ENCODE results near the gene CCDC180. TPM values are rescaled to one million over a fixed set of nuclear protein-coding genes. Genes with fewer than 3 reads are reported as not detected.

Gene CCDC180
- total RNA-seq, 1 experiment from 2014 or later, result 7.9 TPM

DNA sequence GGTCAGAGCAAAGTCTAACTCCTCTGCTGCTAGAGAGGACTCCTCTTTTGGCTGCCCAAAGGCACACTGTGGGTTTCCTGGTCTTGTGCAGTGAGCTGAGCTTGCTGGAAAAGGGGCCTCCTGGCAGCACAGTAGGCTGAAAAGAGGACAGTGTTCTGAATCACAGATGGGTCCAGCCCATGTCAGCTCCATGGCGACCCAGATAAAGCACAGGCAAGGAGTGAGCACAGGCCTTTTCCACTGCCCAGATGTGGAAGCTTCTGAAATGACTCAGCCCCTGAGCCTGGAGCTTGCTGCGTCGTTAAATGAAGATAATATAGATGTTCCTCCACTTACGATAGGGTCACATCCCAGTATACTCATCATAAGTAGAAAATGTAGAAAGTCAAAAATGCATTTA lies 8.1 kb downstream of the CCDC180 start:
- ATAC-seq (no peak), DNase-seq (ENCODE audit: low read depth, low spot score) (no peak)
- H3K4me2 ChIP-seq (ENCODE audit: low read length), result no peak overlapping the region
- H3K9ac ChIP-seq (ENCODE audit: low read length), result no peak overlapping the region
- no peaks in the 10 kb centered on the region for H4K20me1 ChIP-seq (ENCODE audit: insufficient read depth)
- H3K36me3 ChIP-seq (ENCODE audit: control insufficient read depth in 1 of 2, insufficient read depth in 2 of 2, low read length in 2 of 2), result peaks cover 4 to 7% of the 10 kb centered on the region in 2 experiments; a peak in 3 of 4 replicates
- BruUV-seq (replicated peaks), result no TSS peak
- no peaks in the 10 kb centered on the region for H3K27me3 ChIP-seq (ENCODE audit: insufficient read depth, low read length)
- H3K4me1 ChIP-seq (ENCODE audit: control insufficient read depth in 1 of 2, insufficient read depth in 2 of 2, low read length in 2 of 2), result no peaks in the 10 kb centered on the region
- RAD21 ChIA-PET (ENCODE audit: low non-redundant PET in 1 of 2, low total read pairs in 2 of 2, uncharacterized antibody in 2 of 2, unreplicated experiment in 2 of 2), result no interaction called here
- no peak overlapping the region for H3K27ac ChIP-seq (ENCODE audit: low read depth, low read length)
- intact Hi-C loops (cut with micrococcal nuclease), result no loop called here
- TF ChIP-seq TCF7L2 (IDR thresholded peaks at IDR 0.05; ENCODE audit: borderline replicate concordance, extremely low read depth, insufficient read depth, insufficient read length) (no peak), ZNF274 (IDR thresholded peaks at IDR 0.05; ENCODE audit: low read depth, low read length) (no peak), FOSL1 (IDR thresholded peaks at IDR 0.05; ENCODE audit: low read depth) (no peak), ZFX (IDR thresholded peaks at IDR 0.05) (no peak), EZH2 (IDR thresholded peaks at IDR 0.05) (no peak), ELF1 (IDR thresholded peaks at IDR 0.05; ENCODE audit: borderline replicate concordance, low read depth) (no peak), CEBPB (IDR thresholded peaks at IDR 0.05; ENCODE audit: low read depth) (no peak)
- TF ChIP-seq, protein P1, sequence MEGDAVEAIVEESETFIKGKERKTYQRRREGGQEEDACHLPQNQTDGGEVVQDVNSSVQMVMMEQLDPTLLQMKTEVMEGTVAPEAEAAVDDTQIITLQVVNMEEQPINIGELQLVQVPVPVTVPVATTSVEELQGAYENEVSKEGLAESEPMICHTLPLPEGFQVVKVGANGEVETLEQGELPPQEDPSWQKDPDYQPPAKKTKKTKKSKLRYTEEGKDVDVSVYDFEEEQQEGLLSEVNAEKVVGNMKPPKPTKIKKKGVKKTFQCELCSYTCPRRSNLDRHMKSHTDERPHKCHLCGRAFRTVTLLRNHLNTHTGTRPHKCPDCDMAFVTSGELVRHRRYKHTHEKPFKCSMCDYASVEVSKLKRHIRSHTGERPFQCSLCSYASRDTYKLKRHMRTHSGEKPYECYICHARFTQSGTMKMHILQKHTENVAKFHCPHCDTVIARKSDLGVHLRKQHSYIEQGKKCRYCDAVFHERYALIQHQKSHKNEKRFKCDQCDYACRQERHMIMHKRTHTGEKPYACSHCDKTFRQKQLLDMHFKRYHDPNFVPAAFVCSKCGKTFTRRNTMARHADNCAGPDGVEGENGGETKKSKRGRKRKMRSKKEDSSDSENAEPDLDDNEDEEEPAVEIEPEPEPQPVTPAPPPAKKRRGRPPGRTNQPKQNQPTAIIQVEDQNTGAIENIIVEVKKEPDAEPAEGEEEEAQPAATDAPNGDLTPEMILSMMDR (IDR thresholded peaks at IDR 0.05 in 2 of 3, conservative IDR thresholded peaks at IDR 0.05 in 1 of 3; ENCODE audit: borderline replicate concordance in 1 of 3, insufficient read depth in 1 of 3, low read depth in 2 of 3, low read length in 2 of 3), result no peak
- CTCF ChIA-PET, result no interaction called here
- POLR2A ChIA-PET, result no interaction called here
- H3K79me2 ChIP-seq (ENCODE audit: insufficient read depth, low read length), result no peaks in the 10 kb centered on the region
- no peaks in the 10 kb centered on the region for H3K9me2 ChIP-seq (ENCODE audit: insufficient read depth)
- no peaks in the 10 kb centered on the region for H3K9me3 ChIP-seq (ENCODE audit: control insufficient read depth in 1 of 2, insufficient read depth in 1 of 2, low read depth in 1 of 2, low read length in 2 of 2)
- no peak overlapping the region for H2AFZ ChIP-seq (ENCODE audit: low read depth, low read length, poor library complexity, severe bottlenecking)
- H3K4me3 ChIP-seq (replicated peaks in 1 of 2; ENCODE audit: low read depth in 1 of 2, low read length in 2 of 2), result no peak overlapping the region

DNA sequence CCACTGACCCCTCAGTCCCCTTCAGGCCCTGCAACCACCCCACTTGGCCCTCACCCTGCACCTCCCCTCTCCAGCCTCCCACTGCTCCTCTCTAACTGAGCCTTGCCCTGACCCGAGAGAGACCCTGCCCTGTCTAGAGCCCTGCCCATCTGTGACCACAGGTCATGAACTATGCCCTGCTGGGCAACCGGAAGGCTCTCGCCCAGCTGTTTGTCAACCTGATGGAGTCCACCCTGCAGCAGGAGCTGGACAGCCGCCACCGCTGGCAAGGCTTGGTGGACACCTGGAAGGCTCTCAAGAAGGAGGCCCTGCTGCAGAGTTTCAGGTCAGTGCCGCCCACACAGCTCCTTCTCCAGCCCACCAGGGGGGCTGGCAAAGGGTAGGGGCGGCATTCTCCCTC lies 9.4 kb downstream of the CCDC180 start:
- ChIA-PET RAD21 (ENCODE audit: low non-redundant PET in 1 of 2, low total read pairs in 2 of 2, uncharacterized antibody in 2 of 2, unreplicated experiment in 2 of 2) (no interaction called here), CTCF (no interaction called here), POLR2A (no interaction called here)
- Histone ChIP-seq H3K4me3 (replicated peaks in 1 of 2; ENCODE audit: low read depth in 1 of 2, low read length in 2 of 2) (no peak overlapping the region), H3K36me3 (ENCODE audit: control insufficient read depth in 1 of 2, insufficient read depth in 2 of 2, low read length in 2 of 2) (peaks cover 4 to 7% of the 10 kb centered on the region in 2 experiments; a peak in 3 of 4 replicates), H3K27me3 (ENCODE audit: insufficient read depth, low read length) (no peaks in the 10 kb centered on the region), H3K4me2 (ENCODE audit: low read length) (no peak overlapping the region), H3K79me2 (ENCODE audit: insufficient read depth, low read length) (no peaks in the 10 kb centered on the region), H3K4me1 (ENCODE audit: control insufficient read depth in 1 of 2, insufficient read depth in 2 of 2, low read length in 2 of 2) (no peaks in the 10 kb centered on the region), H3K9me2 (ENCODE audit: insufficient read depth) (no peaks in the 10 kb centered on the region), H3K27ac (ENCODE audit: low read depth, low read length) (no peak overlapping the region), H4K20me1 (ENCODE audit: insufficient read depth) (no peaks in the 10 kb centered on the region), H2AFZ (ENCODE audit: low read depth, low read length, poor library complexity, severe bottlenecking) (no peak overlapping the region), H3K9me3 (ENCODE audit: control insufficient read depth in 1 of 2, insufficient read depth in 1 of 2, low read depth in 1 of 2, low read length in 2 of 2) (no peaks in the 10 kb centered on the region), H3K9ac (ENCODE audit: low read length) (no peak overlapping the region)
- ATAC-seq, result no peak
- DNase-seq (ENCODE audit: low read depth, low spot score), result no peak
- intact Hi-C loops (cut with micrococcal nuclease), result no loop called here
- no TSS peak for BruUV-seq (replicated peaks)
- TF ChIP-seq RAD21 (IDR thresholded peaks at IDR 0.05; ENCODE audit: low read depth) (no peak), POLR2AphosphoS5 (IDR thresholded peaks at IDR 0.05; ENCODE audit: low read depth, low read length) (no peak), TCF7L2 (IDR thresholded peaks at IDR 0.05; ENCODE audit: borderline replicate concordance, extremely low read depth, insufficient read depth, insufficient read length) (no peak), POLR2A (IDR thresholded peaks at IDR 0.05; ENCODE audit: borderline replicate concordance, extremely low read depth, insufficient read depth, insufficient read length) (no peak), SP1 (IDR thresholded peaks at IDR 0.05; ENCODE audit: low read depth) (no peak), SRF (IDR thresholded peaks at IDR 0.05; ENCODE audit: low read depth) (no peak)
- TF ChIP-seq, protein P2, sequence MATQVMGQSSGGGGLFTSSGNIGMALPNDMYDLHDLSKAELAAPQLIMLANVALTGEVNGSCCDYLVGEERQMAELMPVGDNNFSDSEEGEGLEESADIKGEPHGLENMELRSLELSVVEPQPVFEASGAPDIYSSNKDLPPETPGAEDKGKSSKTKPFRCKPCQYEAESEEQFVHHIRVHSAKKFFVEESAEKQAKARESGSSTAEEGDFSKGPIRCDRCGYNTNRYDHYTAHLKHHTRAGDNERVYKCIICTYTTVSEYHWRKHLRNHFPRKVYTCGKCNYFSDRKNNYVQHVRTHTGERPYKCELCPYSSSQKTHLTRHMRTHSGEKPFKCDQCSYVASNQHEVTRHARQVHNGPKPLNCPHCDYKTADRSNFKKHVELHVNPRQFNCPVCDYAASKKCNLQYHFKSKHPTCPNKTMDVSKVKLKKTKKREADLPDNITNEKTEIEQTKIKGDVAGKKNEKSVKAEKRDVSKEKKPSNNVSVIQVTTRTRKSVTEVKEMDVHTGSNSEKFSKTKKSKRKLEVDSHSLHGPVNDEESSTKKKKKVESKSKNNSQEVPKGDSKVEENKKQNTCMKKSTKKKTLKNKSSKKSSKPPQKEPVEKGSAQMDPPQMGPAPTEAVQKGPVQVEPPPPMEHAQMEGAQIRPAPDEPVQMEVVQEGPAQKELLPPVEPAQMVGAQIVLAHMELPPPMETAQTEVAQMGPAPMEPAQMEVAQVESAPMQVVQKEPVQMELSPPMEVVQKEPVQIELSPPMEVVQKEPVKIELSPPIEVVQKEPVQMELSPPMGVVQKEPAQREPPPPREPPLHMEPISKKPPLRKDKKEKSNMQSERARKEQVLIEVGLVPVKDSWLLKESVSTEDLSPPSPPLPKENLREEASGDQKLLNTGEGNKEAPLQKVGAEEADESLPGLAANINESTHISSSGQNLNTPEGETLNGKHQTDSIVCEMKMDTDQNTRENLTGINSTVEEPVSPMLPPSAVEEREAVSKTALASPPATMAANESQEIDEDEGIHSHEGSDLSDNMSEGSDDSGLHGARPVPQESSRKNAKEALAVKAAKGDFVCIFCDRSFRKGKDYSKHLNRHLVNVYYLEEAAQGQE (IDR thresholded peaks at IDR 0.05; ENCODE audit: low read depth), result no peak

Measured in HCT116 (cell line).